ENCODE measurements around the gene NUTM1. TPM values are rescaled to one million over a fixed set of nuclear protein-coding genes. Genes with fewer than 3 reads are reported as not detected.
"Not testable (repeated sequence)": the region's sequence is repeated elsewhere in the genome, so short reads cannot be mapped to it uniquely, and the experiment has no call there.

NUTM1 gene
- total RNA-seq, 1 experiment from 2014 or later: 0.07 TPM

- ATAC-seq: no peak
- Histone ChIP-seq H3K9ac (ENCODE audit: low read length) (no peak overlapping the region), H3K27ac (ENCODE audit: low read depth, low read length) (no peak overlapping the region), H3K36me3 (ENCODE audit: control insufficient read depth in 1 of 2, insufficient read depth in 2 of 2, low read length in 2 of 2) (peaks cover 20 to 32% of the 10 kb centered on the region in 2 experiments), H3K4me1 (ENCODE audit: control insufficient read depth in 1 of 2, insufficient read depth in 2 of 2, low read length in 2 of 2) (peaks cover 10 to 35% of the 10 kb centered on the region in 2 experiments; a peak in 3 of 4 replicates), H3K4me3 (replicated peaks in 1 of 2; ENCODE audit: low read depth in 1 of 2, low read length in 2 of 2) (no peak overlapping the region), H3K27me3 (ENCODE audit: insufficient read depth, low read length) (no peaks in the 10 kb centered on the region), H3K9me2 (ENCODE audit: insufficient read depth) (no peaks in the 10 kb centered on the region), H3K4me2 (ENCODE audit: low read length) (no peak overlapping the region), H3K79me2 (ENCODE audit: insufficient read depth, low read length) (peaks cover 41% of the 10 kb centered on the region), H3K9me3 (ENCODE audit: control insufficient read depth in 1 of 2, insufficient read depth in 1 of 2, low read depth in 1 of 2, low read length in 2 of 2) (no peaks in the 10 kb centered on the region), H4K20me1 (ENCODE audit: insufficient read depth) (no peaks in the 10 kb centered on the region), H2AFZ (ENCODE audit: low read depth, low read length, poor library complexity, severe bottlenecking) (no peak overlapping the region)
- TF ChIP-seq FOSL1 (IDR thresholded peaks at IDR 0.05; ENCODE audit: low read depth): no peak
- intact Hi-C loops (cut with micrococcal nuclease): loop anchor here (5.0 kb wide), 1 partner anchor 103 kb away; no protein-coding TSS in a partner anchor
- ChIA-PET RAD21 (ENCODE audit: low non-redundant PET in 1 of 2, low total read pairs in 2 of 2, uncharacterized antibody in 2 of 2, unreplicated experiment in 2 of 2) (no interaction called here), CTCF (interaction anchor here (0.8 kb wide), 1 partner anchor 28 kb away, joined by 4 read pairs; the partner anchor contains the start of gene LPCAT4), POLR2A (no interaction called here)
- no peak for DNase-seq (ENCODE audit: low read depth, low spot score)
- BruUV-seq (replicated peaks): no TSS peak
These were observed 3.2 kb upstream of the NUTM1 start for GRCh38 chr15:34339946-34340345.

DNA sequence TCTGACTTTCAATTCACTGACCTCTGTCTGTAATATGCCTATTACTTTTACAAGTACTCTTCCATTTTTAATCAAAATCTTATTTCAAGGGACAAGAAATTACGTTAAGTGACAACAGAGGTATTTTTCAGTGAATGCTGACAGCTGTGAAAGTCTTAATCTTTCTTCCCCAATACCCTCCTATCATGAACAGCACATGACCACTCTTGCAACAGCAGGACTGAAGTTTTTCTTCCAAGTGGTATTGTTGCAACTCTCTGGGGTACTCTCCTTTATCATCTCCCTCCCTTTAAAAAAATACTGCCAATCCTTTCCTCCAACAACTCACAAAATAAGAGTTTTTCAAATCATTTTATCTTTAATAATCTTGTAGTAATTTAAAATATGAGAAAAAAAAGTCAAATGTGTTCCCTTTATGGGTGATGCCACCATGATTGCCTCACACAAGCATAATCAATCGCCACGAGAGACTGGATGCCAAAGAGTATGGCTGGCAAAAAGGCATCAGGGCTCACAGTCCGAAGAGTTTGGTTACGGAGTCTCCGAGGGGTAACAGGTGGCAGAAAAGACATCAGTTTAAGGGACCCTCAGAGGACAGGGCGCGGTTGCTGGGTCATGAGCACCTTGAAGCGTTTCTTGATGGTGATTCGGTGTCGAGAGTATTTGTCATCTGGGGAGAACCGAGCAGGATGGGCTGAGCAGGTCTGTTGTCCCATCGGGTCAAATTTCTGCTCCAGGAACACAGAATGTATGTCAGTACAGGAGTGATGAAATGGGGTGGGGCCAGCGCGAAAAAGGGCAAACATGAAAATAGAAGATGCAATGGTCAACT, 1.5 kb upstream of the NUTM1 start:
- H3K79me2 ChIP-seq (ENCODE audit: insufficient read depth, low read length): peaks cover 41% of the 10 kb centered on the region
- no peaks in the 10 kb centered on the region for H3K9me2 ChIP-seq (ENCODE audit: insufficient read depth)
- ChIA-PET CTCF (no interaction called here), POLR2A (no interaction called here), RAD21 (ENCODE audit: low non-redundant PET in 1 of 2, low total read pairs in 2 of 2, uncharacterized antibody in 2 of 2, unreplicated experiment in 2 of 2) (no interaction called here)
- H3K9me3 ChIP-seq (ENCODE audit: control insufficient read depth in 1 of 2, insufficient read depth in 1 of 2, low read depth in 1 of 2, low read length in 2 of 2): no peaks in the 10 kb centered on the region
- DNase-seq (ENCODE audit: low read depth, low spot score) (no peak), ATAC-seq (no peak)
- intact Hi-C loops (cut with micrococcal nuclease): loop anchor here (2.0 kb wide), 1 partner anchor 15 kb away; no protein-coding TSS in a partner anchor
- peak overlapping the region; percentile 85 for H3K4me2 ChIP-seq (ENCODE audit: low read length)
- H3K4me1 ChIP-seq (ENCODE audit: control insufficient read depth in 1 of 2, insufficient read depth in 2 of 2, low read length in 2 of 2): peaks cover 10 to 35% of the 10 kb centered on the region in 2 experiments; a peak in 3 of 4 replicates
- H3K27me3 ChIP-seq (ENCODE audit: insufficient read depth, low read length): no peaks in the 10 kb centered on the region
- no peak overlapping the region for H2AFZ ChIP-seq (ENCODE audit: low read depth, low read length, poor library complexity, severe bottlenecking)
- BruUV-seq (replicated peaks): TSS peak; percentile 78
- H3K36me3 ChIP-seq (ENCODE audit: control insufficient read depth in 1 of 2, insufficient read depth in 2 of 2, low read length in 2 of 2): peaks cover 20 to 32% of the 10 kb centered on the region in 2 experiments
- peak overlapping the region; percentile 86 for H3K9ac ChIP-seq (ENCODE audit: low read length)
- H3K27ac ChIP-seq (ENCODE audit: low read depth, low read length): peak overlapping the region; percentile 72
- H3K4me3 ChIP-seq (replicated peaks in 1 of 2; ENCODE audit: low read depth in 1 of 2, low read length in 2 of 2): peak overlapping the region; percentile 79 to 96
- no peaks in the 10 kb centered on the region for H4K20me1 ChIP-seq (ENCODE audit: insufficient read depth)
- TF ChIP-seq SIN3A (IDR thresholded peaks at IDR 0.05; ENCODE audit: low read depth) (no peak), ELF1 (IDR thresholded peaks at IDR 0.05; ENCODE audit: borderline replicate concordance, low read depth) (no peak), POLR2A (IDR thresholded peaks at IDR 0.05; ENCODE audit: borderline replicate concordance, extremely low read depth, insufficient read depth, insufficient read length) (no peak), EZH2 (IDR thresholded peaks at IDR 0.05) (no peak), POLR2AphosphoS5 (IDR thresholded peaks at IDR 0.05; ENCODE audit: low read depth, low read length) (no peak)
- TF ChIP-seq, protein P1, sequence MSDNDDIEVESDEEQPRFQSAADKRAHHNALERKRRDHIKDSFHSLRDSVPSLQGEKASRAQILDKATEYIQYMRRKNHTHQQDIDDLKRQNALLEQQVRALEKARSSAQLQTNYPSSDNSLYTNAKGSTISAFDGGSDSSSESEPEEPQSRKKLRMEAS (IDR thresholded peaks at IDR 0.05): no peak
- TF ChIP-seq, protein P2, sequence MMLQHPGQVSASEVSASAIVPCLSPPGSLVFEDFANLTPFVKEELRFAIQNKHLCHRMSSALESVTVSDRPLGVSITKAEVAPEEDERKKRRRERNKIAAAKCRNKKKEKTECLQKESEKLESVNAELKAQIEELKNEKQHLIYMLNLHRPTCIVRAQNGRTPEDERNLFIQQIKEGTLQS (IDR thresholded peaks at IDR 0.05): no peak

GRCh38 chr15:34342213-34342736, 840 bp upstream of the NUTM1 start:
- CTCF ChIA-PET: interaction anchor here (0.7 to 1.9 kb wide), 7 partner anchors 16 to 232 kb away, joined by 3 to 11 read pairs (median 3); partner anchors contain the start of gene LPCAT4
- H3K27me3 ChIP-seq (ENCODE audit: insufficient read depth, low read length); ATAC-seq; H3K9me2 ChIP-seq (ENCODE audit: insufficient read depth); H3K9me3 ChIP-seq (ENCODE audit: control insufficient read depth in 1 of 2, insufficient read depth in 1 of 2, low read depth in 1 of 2, low read length in 2 of 2); DNase-seq (ENCODE audit: low read depth, low spot score); BruUV-seq (replicated peaks); H4K20me1 ChIP-seq (ENCODE audit: insufficient read depth); H2AFZ ChIP-seq (ENCODE audit: low read depth, low read length, poor library complexity, severe bottlenecking): not testable (repeated sequence)
- H3K4me3 ChIP-seq (replicated peaks in 1 of 2; ENCODE audit: low read depth in 1 of 2, low read length in 2 of 2): peak overlapping the region; percentile 79 to 96
- POLR2A ChIA-PET: interaction anchor here (0.5 to 1.1 kb wide), 2 partner anchors 16 to 24 kb away, joined by 3 to 5 read pairs; partner anchors contain the start of gene LPCAT4
- peaks cover 8 to 30% of the 10 kb centered on the region in 2 experiments; a peak in 3 of 4 replicates for H3K4me1 ChIP-seq (ENCODE audit: control insufficient read depth in 1 of 2, insufficient read depth in 2 of 2, low read length in 2 of 2)
- intact Hi-C loops (cut with micrococcal nuclease): loop anchor here (2.0 kb wide), 1 partner anchor 15 kb away; no protein-coding TSS in a partner anchor
- peak overlapping the region; percentile 86 for H3K9ac ChIP-seq (ENCODE audit: low read length)
- RAD21 ChIA-PET (ENCODE audit: low non-redundant PET in 1 of 2, low total read pairs in 2 of 2, uncharacterized antibody in 2 of 2, unreplicated experiment in 2 of 2): interaction anchor here in 1 of 2 experiments (1.2 kb wide), 1 partner anchor 25 kb away, joined by 4 read pairs; the partner anchor contains the start of gene LPCAT4
- H3K4me2 ChIP-seq (ENCODE audit: low read length): peak overlapping the region; percentile 85
- H3K36me3 ChIP-seq (ENCODE audit: control insufficient read depth in 1 of 2, insufficient read depth in 2 of 2, low read length in 2 of 2): peaks cover 20 to 32% of the 10 kb centered on the region in 2 experiments
- peak overlapping the region; percentile 72 for H3K27ac ChIP-seq (ENCODE audit: low read depth, low read length)
- peaks cover 41% of the 10 kb centered on the region for H3K79me2 ChIP-seq (ENCODE audit: insufficient read depth, low read length)

All from HCT116 (cell line).